HepG2 (cell line): ENCODE data around the gene DNAJB11.

Experiments
- ATF1 ChIP-seq: IDR thresholded peaks from 2 replicates; pipeline ENCODE4 v1.6.1; 2016; ENCODE audit warnings: mild to moderate bottlenecking, control low read depth
- CENPX ChIP-seq: sonication (generic); formaldehyde crosslinking; IDR thresholded peaks from 2 replicates; pipeline ENCODE4 v1.9.0; 2021; ENCODE audit warnings: mild to moderate bottlenecking, missing genetic modification reagents, moderate library complexity
- EZH2 ChIP-seq: conservative IDR thresholded peaks from 2 replicates; pipeline ENCODE4 v1.6.1; 2012; ENCODE audit warnings: mild to moderate bottlenecking, low read depth, low read length, moderate library complexity
- MEIS2 ChIP-seq: sonication (generic); formaldehyde crosslinking; IDR thresholded peaks from 2 replicates; pipeline ENCODE4 v1.9.0; 2021; ENCODE audit warnings: mild to moderate bottlenecking, missing genetic modification reagents
- NFYB ChIP-seq: sonication (generic); formaldehyde crosslinking; IDR thresholded peaks from 2 replicates; pipeline ENCODE4 v1.4.0; 2020; ENCODE audit warnings: missing genetic modification reagents
- POLR2AphosphoS5 ChIP-seq: IDR thresholded peaks from 2 replicates; pipeline ENCODE4 v1.6.1; 2012; ENCODE audit warnings: low read depth, low read length
- RAD21 ChIP-seq: fragments of 450-650 bp; formaldehyde crosslinking; IDR thresholded peaks from 2 replicates; pipeline ENCODE4 v1.5.0; 2020; ENCODE audit warnings: mild to moderate bottlenecking
- SAFB2 ChIP-seq: sonication (generic); formaldehyde crosslinking; IDR thresholded peaks from 2 replicates; pipeline ENCODE4 v1.5.1; 2020; ENCODE audit warnings: missing genetic modification reagents, low read depth, mild to moderate bottlenecking, borderline replicate concordance
- SP2 ChIP-seq: sonication (generic); formaldehyde crosslinking; IDR thresholded peaks from 2 replicates; pipeline ENCODE4 v1.5.1; 2020; ENCODE audit warnings: mild to moderate bottlenecking, missing genetic modification reagents
- ZNF138 ChIP-seq: sonication (generic); formaldehyde crosslinking; IDR thresholded peaks from 2 replicates; pipeline ENCODE4 v1.5.0; 2020; ENCODE audit warnings: mild to moderate bottlenecking, low read depth, missing genetic modification reagents

DNA sequence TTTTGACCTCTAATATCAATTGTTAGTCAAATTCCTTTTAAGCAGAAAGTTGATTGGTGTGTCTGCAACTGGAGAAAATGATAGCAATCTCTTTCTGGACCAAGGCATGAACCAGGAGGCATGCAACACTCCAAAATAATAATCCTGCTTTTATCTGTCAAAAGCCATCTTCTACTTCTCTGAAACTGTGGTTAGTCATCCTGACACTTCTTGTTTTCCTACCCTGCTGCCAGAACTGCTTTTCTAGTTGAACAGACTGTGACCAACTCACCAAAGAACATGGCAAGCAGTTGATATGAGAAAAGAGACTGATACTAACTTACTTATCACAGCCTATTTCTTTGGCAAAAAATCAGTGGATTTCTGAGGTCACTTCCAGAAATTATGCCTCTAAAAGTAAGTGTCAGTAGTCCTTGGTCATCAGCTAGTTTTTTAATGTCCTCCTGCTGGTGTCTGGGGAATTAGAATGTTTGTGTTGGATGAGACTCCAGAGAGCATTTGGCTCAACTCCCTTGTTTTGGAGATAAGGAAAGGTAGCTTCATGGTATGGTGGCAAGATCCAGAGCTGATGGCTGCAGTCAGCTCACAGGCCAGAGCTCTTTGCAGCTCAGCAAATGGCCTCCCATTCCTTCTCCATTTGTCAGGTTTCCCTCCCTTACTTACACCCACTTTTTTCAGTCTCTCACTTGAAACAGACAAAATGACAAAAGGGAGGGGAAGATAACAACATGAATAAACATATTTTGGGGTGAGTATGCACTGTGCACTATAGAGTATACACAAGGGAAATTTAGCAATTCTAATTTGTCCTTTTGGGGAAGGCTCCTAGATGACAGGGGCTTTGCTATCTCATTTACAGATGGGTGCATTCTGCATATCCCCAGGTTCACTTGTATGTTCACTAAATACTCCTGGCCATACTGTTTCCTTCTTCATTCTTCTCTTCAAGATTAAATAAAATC is 33.4 kb upstream of the DNAJB11 start:
- TF ChIP-seq ATF1 (CRISPR knock-in tag), result no peak
- TF ChIP-seq EZH2, result no peak
- TF ChIP-seq CENPX (CRISPR knock-in tag), result no peak
- no peak for TF ChIP-seq POLR2AphosphoS5
- no peak for TF ChIP-seq ZNF138 (CRISPR knock-in tag)
- no peak for TF ChIP-seq NFYB (CRISPR knock-in tag)
- no peak for TF ChIP-seq RAD21 (CRISPR knock-in tag)
- no peak for TF ChIP-seq SAFB2 (CRISPR knock-in tag)
- no peak for TF ChIP-seq SP2 (CRISPR knock-in tag)
- no peak for TF ChIP-seq MEIS2 (CRISPR knock-in tag)
